Epithelial cell of esophagus (primary cell): ENCODE results near the gene CNIH1.
"Not testable (repeated sequence)": the region's sequence is repeated elsewhere in the genome, so short reads cannot be mapped to it uniquely, and the experiment has no call there.

Source experiments
- DNase-seq: peaks from one replicate; pipeline ENCODE4 v3.0.0; 2010; ENCODE audit warnings: low read depth
- H3K4me3 ChIP-seq: 2 replicates; pipeline ENCODE4 v1.5.1; 2011; ENCODE audit warnings: mild to moderate bottlenecking, low read length, control low read depth
- TF ChIP-seq, protein P1 (sequence below): IDR thresholded peaks from 2 replicates; pipeline ENCODE4 v1.5.1; 2011; ENCODE audit warnings: low read depth, mild to moderate bottlenecking, low read length, control low read depth, inconsistent platforms; ENCODE audit not compliant: insufficient read depth; ENCODE audit errors: missing control alignments

The CNIH1 gene

DNA sequence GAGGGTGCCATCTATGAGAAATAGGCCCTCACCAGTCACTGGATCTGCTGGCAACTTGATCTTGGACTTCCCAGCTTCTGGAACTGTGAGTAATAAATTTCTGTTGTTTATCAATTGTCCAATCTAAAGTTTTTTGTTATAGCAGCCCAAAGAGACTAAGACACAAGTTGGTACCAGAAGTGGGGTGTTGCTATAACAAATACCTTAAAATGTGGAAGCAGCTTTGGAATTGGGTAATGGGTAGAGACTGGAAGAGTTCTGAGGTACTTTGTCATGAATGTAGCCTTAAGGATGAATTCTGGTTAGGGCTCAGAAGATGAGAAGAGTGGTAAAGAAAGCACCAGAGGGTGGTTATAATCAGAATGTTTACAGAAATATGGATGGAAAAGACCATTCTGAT, 26.1 kb upstream of the CNIH1 start:
- no peak overlapping the region for H3K4me3 ChIP-seq
- no peak for DNase-seq
- TF ChIP-seq, protein P1, sequence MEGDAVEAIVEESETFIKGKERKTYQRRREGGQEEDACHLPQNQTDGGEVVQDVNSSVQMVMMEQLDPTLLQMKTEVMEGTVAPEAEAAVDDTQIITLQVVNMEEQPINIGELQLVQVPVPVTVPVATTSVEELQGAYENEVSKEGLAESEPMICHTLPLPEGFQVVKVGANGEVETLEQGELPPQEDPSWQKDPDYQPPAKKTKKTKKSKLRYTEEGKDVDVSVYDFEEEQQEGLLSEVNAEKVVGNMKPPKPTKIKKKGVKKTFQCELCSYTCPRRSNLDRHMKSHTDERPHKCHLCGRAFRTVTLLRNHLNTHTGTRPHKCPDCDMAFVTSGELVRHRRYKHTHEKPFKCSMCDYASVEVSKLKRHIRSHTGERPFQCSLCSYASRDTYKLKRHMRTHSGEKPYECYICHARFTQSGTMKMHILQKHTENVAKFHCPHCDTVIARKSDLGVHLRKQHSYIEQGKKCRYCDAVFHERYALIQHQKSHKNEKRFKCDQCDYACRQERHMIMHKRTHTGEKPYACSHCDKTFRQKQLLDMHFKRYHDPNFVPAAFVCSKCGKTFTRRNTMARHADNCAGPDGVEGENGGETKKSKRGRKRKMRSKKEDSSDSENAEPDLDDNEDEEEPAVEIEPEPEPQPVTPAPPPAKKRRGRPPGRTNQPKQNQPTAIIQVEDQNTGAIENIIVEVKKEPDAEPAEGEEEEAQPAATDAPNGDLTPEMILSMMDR, result no peak

DNA sequence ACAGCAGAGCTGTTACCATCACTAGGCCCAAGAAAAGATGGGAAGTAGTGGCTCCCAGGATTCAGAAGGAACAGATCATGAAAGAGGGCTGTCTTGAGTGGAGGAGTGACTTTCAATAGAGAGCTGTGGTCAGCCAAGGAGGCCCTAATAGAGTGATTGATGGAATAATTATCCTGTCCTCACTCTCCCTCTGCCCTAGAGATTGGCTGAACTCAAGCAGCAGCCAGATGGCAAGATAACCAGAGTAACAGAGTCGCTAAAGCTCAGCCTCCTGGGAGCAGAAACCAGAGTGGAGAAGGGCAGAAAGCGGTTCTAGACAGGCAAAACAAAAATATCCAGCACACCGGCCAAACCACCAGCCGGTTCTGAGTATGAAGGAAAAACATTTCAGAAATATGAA, 24.5 kb upstream of the CNIH1 start:
- H3K4me3 ChIP-seq, result no peak overlapping the region
- no peak for DNase-seq
- TF ChIP-seq, protein P1, result no peak

DNA sequence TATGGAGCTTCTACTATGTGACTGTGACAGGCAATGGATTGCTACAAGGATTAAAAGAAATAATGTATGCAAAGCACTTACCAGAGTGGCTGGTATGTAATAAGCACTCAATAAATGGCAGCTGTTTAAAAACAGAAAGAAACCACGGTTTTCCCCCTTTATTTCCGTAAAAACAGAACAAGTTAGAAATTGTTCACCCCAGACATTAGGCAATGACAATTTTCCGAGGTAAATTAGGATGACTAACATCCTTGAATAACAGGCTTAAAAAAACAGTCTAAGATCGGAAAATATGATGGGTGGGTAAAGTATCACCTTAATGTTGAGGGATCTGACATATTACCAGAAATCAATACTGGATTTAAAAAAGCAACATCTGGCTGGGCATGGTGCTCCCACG, 20.9 kb upstream of the CNIH1 start:
- H3K4me3 ChIP-seq, result no peak overlapping the region
- TF ChIP-seq, protein P1, result no peak
- DNase-seq, result peak; percentile 64

DNA sequence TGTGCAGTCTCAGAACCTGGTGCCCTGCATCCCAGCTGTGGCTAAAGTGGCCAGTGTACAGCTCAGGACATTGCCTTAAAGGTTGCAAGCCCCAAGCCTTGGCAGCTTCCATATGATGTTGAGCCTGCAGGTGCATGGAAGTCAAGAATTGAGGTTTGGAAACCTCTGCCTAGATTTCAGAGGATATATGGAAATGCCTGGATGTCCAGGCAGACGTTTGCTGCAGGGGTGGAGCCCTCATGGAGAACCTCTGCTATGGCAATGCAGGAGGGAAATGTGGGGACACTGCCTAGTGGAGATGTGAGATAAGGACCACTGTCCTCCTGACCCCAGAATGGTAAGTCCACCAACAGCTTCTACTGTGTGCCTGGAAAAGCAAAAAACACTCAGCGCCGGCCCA, 17.9 kb upstream of the CNIH1 start:
- H3K4me3 ChIP-seq, result no peak overlapping the region
- DNase-seq, result no peak
- TF ChIP-seq, protein P1, result no peak

DNA sequence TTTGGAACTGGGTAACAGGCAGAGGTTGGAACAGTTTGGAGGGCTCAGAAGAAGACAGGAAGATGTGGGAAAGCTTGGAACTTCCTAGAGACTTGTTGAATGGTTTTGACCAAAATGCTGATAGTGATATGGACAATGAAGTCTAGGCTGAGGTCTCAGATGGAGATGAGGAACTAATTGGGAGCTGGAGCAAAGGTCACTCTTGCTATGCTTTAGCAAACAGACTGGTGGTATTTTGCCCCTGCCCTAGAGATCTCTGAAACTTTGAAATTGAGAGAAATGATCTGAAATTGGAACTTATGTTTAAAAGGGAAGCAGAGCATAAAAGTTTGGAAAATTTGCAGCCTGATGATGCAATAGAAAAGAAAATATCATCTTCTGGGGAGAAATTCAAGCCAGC, 17.4 kb upstream of the CNIH1 start:
- not testable (repeated sequence) for H3K4me3 ChIP-seq, DNase-seq

DNA sequence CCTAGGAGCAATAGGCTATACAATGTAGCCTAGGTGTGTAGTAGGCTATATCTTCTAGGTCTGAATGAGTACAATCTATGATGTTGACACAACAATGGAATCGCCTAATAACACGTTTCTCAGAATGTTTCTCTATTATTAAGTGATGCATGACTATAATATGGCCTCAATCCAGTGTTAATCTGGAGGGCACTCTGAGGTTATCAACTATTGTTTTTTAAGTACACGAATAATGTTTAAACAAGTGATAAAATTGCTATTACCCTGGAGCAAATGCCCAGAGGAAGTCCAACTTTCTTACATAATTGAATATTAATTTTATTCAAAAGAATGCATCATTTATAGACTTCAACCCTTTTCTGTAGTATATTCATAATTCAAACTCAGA, 16.4 kb upstream of the CNIH1 start:
- no peak overlapping the region for H3K4me3 ChIP-seq
- TF ChIP-seq, protein P1, result no peak
- no peak for DNase-seq

DNA sequence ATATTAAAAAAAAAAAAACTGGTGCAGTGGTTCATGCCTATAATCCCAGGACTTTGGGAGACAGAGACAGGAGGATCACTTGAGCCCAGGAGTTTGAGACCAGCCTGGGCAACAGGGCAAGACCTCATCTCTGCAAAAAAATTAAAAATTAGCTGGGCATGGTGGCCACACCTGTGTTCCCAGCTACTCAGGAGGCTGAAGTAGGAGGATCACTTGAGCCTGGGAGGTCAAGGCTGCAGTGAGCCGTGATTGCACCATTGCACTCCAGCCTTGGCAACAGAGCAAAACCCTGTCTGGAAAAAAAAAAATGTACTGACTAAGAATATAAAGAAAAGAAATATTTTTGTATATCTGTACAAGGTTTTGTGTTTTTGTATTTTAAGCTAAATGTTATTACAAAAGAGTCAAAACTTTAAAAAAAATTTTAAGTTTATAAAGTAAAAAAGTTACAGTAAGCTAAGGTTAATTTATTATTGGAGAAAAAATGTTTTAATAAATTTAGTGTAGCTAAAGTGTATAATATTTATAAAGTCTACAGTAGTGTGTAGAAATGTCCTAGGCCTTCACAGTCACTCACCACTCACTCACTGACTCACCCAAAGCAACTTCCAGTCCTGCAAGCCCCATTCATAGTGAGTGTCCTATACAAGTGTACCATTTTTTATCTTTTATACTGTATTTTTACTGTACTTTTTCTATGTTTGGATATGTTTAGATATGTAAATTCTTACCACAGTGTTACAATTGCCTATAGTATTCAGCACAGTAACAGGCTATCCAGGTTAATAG, 15.8 kb upstream of the CNIH1 start:
- DNase-seq, result peak; percentile 55
- not testable (repeated sequence) for H3K4me3 ChIP-seq

DNA sequence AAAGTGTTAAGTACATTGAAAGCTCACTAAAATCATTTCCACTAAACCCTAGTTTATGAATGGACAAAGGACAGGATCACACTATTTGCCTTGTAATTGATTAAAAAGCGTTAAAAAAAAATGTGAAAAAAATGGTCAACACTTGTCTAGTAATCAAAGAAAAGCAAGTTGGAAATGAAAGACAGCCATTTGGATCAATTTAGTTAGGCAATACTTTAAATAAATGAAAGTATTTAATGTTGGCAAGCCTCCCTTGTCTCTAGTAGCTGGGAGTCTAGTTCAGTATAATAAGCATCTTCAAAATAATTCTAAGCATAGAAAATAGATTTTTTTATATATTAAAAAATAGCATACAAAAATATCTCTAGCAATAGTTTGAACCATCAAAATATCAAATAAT, 14.2 kb upstream of the CNIH1 start:
- H3K4me3 ChIP-seq, result no peak overlapping the region
- no peak for DNase-seq
- TF ChIP-seq, protein P1, result no peak

DNA sequence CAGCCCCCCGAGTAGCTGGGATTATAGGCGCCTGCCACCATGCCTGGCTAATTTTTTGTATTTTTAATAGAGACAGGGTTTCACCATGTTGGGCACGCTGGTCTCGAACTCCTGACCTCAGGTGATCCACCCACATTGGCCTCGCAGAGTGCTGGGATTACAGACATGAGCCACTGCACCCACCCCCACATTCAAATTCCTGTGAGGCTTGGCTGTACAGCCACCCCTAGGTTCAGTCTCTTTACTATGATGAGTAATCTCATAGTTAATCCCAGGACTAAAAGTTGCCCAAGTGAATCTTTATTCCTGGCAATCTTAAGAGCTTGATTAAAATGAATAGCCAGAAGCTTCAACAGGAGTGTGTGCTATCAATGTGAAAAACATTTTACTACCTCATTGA, 12.8 kb upstream of the CNIH1 start:
- not testable (repeated sequence) for H3K4me3 ChIP-seq
- DNase-seq, result peak; percentile 85
